ENCODE results near the gene CST7.

The CST7 gene

DNA sequence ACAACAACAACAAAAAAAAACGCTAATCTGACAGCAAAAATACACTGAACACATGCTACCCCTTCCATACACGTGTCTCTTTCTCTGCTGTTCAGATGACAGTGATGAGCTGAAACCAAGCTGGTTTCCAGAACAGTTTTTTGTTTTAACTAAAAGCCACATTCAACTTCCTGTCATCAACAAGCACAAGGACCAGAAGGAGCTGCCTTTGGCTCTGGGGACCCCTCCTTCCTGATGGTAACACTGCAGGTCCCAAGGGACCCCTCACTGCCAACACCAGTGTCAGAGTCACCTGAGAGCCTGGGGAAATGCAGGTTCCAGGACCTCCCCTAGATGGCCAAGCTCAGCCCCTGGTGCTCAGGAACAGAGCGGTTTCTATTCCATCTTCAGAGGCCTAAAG is 6.0 kb downstream of the CST7 start:
- DNase-seq (ENCODE audit: low spot score) = peak; percentile 61
- TF ChIP-seq, protein P1, sequence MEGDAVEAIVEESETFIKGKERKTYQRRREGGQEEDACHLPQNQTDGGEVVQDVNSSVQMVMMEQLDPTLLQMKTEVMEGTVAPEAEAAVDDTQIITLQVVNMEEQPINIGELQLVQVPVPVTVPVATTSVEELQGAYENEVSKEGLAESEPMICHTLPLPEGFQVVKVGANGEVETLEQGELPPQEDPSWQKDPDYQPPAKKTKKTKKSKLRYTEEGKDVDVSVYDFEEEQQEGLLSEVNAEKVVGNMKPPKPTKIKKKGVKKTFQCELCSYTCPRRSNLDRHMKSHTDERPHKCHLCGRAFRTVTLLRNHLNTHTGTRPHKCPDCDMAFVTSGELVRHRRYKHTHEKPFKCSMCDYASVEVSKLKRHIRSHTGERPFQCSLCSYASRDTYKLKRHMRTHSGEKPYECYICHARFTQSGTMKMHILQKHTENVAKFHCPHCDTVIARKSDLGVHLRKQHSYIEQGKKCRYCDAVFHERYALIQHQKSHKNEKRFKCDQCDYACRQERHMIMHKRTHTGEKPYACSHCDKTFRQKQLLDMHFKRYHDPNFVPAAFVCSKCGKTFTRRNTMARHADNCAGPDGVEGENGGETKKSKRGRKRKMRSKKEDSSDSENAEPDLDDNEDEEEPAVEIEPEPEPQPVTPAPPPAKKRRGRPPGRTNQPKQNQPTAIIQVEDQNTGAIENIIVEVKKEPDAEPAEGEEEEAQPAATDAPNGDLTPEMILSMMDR (IDR thresholded peaks at IDR 0.05; ENCODE audit: extremely low read depth, missing control alignments) = no peak

DNA sequence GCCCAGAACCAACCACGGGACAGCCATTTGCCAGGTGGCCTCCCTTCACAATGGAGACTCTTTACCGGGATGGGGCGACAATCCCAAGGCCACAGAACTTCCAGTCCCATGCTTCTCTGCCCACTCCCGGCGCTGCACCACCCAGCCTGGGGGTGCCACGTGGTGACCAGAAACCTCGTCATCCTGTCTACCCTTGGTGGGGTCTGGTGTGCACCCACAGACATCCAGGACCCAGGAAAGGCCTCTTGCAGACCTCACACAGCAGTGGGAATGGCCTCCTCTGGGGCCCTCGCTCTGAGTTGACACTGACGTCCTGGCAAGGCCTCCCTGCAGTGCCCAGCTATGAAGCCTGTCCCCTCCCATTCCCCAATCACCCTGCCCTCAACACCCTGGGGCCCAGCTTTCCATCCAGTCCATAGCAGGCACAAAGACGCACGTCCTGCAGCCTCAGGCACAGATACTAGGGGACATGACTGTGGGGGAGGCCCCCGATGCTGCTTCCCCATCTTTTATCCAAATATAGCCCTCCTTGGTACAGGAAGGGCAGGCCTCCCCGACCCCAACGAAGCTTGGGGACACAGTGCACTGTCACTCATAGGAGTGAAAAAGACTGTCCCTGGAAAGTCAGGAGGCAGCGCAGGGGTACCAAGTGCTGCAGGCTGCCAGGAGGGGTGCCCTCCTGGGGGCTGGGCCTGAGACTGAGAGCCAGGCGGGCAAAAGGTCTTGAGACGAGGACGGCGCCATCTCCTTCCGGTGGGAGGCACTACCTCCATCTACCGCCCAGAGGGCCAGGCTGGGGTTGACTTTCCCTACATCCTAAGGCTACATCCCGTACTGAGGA is 7.2 kb downstream of the CST7 start:
- no peak for DNase-seq (ENCODE audit: low spot score)
- TF ChIP-seq, protein P1 (IDR thresholded peaks at IDR 0.05; ENCODE audit: extremely low read depth, missing control alignments) = no peak

DNA sequence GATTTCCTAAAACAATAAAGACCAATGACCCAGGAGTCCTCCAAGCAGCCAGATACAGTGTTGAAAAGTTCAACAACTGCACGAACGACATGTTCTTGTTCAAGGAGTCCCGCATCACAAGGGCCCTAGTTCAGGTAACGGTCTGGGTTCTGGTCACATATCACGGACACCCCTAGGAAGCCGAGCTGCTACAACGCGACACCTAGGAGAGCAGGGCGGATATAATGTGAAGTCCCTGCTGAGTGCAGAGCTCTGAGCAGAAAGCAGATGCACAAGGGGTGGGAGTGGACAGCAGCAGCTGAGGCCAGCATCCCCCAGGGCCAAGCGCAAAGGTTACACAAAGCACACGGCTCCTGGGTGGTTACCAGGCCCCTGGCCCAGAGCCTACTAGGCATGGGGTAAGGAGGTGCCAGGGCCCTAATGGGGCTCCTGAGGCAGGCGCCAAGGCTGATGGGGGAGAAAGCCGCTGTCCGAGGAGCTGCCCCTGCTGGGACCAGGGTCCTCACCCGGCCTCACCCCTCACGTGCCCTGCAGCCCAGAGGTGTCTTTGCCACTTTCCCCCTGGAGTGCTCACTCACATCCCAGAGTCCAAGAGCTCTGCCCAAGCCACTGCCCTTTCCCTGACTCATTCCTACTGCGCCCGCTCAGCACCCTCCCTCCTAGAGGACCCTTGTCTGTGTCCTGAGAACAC is 8.4 kb downstream of the CST7 start:
- no peak for DNase-seq (ENCODE audit: low spot score)
- TF ChIP-seq, protein P1 (IDR thresholded peaks at IDR 0.05; ENCODE audit: extremely low read depth, missing control alignments) = no peak

DNA sequence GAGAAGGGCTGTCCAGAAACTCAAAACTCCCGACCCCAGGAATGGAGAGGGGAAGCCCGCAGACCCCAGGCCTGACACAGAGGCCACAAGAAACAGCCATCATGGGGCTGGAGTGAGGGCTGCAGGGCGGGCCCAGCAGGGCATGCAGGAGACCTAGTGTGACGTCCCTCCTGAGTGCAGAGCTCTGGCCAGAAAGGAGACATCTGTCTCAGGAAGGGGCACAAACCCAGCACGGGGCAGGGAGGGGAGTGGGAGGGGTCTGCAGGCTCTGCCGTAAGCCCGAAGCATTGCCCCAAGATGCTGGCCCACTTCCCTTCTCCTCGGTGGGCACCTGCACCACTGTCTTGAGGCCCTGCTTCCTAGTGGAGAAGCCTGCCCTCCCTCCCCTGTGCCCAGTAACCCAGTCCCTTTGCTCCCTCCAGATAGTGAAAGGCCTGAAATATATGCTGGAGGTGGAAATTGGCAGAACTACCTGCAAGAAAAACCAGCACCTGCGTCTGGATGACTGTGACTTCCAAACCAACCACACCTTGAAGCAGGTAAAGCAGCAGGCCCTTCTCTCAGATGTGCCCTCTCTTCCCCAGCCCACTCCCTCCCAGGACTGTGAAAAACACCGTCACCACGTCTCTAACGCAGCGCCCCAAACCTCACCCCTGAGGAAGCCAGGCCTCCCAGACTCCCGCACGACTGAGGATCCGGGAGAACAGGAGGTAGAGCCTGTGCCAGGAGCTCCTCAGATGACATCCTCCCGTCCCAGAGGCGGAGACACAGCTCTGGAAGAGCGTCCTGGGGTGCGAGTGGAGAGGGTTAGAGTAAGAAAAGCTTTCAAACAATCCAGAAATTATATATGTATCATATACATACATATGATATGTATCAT is 9.7 kb downstream of the CST7 start:
- no peak for DNase-seq (ENCODE audit: low spot score)
- TF ChIP-seq, protein P1 (IDR thresholded peaks at IDR 0.05; ENCODE audit: extremely low read depth, missing control alignments) = no peak

DNA sequence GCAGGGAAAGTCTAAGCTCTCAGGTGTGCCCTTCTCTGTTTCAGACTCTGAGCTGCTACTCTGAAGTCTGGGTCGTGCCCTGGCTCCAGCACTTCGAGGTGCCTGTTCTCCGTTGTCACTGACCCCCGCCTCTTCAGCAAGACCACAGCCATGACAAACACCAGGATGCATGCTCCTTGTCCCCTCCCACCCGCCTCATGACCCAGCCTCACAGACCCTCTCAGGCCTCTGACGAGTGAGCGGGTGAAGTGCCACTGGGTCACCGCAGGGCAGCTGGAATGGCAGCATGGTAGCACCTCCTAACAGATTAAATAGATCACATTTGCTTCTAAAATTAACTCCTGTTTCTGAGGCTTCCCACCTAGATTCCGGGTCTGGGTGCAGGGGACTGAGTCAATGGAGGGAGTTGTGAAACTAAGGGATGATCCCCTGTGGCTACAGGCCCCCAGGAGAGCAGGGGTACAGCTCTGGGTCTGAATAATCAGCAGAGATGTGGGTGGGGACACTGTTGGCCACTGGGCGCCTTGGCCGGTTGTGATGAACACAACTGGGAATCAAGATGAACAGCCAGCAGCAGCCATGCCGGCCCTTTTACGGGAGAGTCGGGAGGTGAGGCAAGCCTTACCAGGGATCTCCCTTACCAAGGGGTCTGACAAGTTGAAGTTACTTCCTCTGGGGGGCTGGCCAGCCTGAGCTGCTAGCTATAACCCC is 10.7 kb downstream of the CST7 start:
- TF ChIP-seq, protein P1 (IDR thresholded peaks at IDR 0.05; ENCODE audit: extremely low read depth, missing control alignments) = no peak
- no peak for DNase-seq (ENCODE audit: low spot score)

DNA sequence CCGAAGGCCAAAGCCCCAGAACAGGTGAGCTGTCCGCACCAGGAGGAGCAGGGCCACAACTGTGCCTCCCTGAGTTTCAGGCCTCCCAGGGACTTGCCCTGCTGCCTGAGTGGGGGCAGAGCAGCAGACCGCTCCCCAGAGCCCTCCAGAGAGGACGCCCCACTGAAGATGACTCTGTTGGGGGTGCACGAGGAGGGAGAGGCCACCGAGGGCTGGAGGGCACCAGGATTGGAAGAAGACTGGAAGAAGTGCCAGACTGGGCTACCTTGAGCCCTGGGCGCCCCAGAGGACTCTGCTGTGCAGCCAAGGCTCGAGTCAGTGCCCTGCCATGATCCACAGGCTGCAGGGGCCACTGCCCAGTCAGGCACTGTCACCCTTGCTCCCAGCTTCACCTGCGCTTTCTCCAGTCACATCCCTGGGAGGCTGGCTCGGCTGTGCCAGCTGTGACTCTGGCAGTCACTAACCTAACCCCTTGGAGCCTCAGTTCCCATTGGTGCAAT is 11.3 kb downstream of the CST7 start:
- TF ChIP-seq, protein P1 (IDR thresholded peaks at IDR 0.05; ENCODE audit: extremely low read depth, missing control alignments) = no peak

More for the DNA sequence above, 11.3 kb downstream of the CST7 start:
- no peak for DNase-seq (ENCODE audit: low spot score)
